IPS DF 6.9 (cell line): ENCODE data around the gene MBP.

Source experiments
- DNase-seq: peaks from one replicate; pipeline ENCODE4 v3.0.0-alpha.2; 2013; ENCODE audit warnings: low read depth, low spot score
- H3K27ac ChIP-seq: one replicate; pipeline ENCODE4 v1.5.1; 2013; ENCODE audit warnings: low read length, control low read depth
- H3K27me3 ChIP-seq: 2 replicates; pipeline ENCODE4 v1.6.1; 2013; ENCODE audit warnings: mild to moderate bottlenecking, low read length; ENCODE audit not compliant: control insufficient read depth, insufficient read depth
- H3K36me3 ChIP-seq: 2 replicates; pipeline ENCODE4 v1.6.1; 2013; ENCODE audit warnings: low read length; ENCODE audit not compliant: control insufficient read depth, insufficient read depth
- H3K4me1 ChIP-seq: 2 replicates; pipeline ENCODE4 v1.6.1; 2013; ENCODE audit warnings: low read length; ENCODE audit not compliant: control insufficient read depth, insufficient read depth
- H3K4me3 ChIP-seq: 2 replicates; pipeline ENCODE4 v1.5.1; 2013; ENCODE audit warnings: mild to moderate bottlenecking, low read length
- H3K9me3 ChIP-seq: 2 replicates; pipeline ENCODE4 v1.6.1; 2013; ENCODE audit warnings: low read length, inconsistent platforms; ENCODE audit not compliant: control insufficient read depth, insufficient read depth
- WGBS: extraction: QIAGEN DNeasy Blood & Tissue Kit; methylation state at CpG from one replicate; pipeline ENCODE4 v1.1.7; 2013; ENCODE audit warnings: mixed read lengths, missing lambda C conversion rate; ENCODE audit not compliant: insufficient read length, insufficient coverage; 5-methylcytosine and 5-hydroxymethylcytosine counted together

Gene MBP

DNA sequence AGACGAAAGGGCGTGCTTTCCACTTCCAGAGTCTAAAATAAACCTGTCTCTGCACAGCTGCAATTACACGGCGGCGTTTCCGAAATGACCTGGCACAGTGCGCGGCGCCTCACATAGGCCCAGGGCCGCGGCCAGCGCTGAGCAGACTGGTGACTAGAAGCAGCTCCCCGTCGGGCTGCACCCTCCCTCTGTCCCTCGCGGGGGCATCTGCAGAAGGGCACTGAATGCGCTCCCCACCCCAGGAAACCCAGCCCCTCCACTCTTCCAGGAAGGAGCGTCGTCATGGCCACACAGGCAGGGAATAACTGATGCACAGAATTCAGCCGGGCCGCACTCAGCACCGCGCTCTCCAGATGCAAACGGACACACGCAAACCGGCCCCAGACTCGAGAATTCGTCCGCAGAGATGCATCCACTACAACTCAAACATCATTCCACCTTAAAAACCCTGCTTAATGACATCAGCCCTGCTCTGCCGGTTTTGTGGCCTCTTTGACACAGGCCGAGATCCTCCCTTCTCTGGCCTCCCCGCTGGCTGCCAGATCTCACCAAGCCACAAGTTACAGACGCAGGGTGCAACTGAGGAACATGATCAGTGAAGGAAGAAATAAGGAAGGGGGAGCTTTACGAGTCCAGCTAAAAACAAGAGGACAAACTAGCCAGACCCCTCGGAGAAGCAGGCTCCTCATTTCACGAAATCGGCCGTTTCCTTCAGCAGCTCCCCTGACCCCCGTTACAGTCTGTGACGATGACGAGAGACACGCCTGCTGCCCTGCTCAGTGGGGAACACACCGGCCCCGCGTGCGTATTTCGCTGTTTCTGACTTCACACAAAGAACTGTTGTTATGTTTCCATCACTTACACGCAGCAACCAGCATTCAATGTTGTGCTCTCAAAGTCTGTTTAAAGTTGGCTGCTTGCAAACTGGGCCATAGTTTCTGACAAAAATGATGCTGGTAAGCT lies 40.2 kb downstream of the MBP start:
- no peak overlapping the region for H3K27ac ChIP-seq
- WGBS, result no CpG with 5 or more reads among the region's 48 CpGs

DNA sequence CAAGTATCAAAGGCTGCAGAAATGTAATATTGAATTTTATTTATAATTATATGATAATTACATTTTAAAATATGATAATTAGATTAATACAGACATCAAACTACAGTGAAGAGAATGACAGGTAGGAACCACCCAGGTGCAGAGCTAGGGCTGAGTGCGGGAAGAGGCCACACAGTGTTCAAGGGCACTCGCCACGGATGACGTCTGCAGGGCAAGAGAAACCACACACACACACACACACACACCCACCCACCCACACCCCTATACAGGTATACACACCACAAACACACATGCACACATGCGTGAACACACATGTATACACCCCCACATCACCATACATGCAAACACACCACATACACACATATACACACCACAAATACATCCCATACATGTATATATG lies 41.2 kb downstream of the MBP start:
- WGBS, result no CpG with 5 or more reads among the region's 5 CpGs
- no peaks in the 10 kb centered on the region for H3K36me3 ChIP-seq
- H3K4me3 ChIP-seq, result no peak overlapping the region
- H3K27ac ChIP-seq, result no peak overlapping the region
- H3K27me3 ChIP-seq, result no peaks in the 10 kb centered on the region
- H3K9me3 ChIP-seq, result no peaks in the 10 kb centered on the region
- DNase-seq, result no peak
- peaks cover 12% of the 10 kb centered on the region for H3K4me1 ChIP-seq

More for the DNA sequence above, 40.2 kb downstream of the MBP start:
- H3K4me3 ChIP-seq, result no peak overlapping the region
- no peaks in the 10 kb centered on the region for H3K36me3 ChIP-seq
- no peaks in the 10 kb centered on the region for H3K27me3 ChIP-seq
- H3K4me1 ChIP-seq, result peaks cover 12% of the 10 kb centered on the region
- no peak for DNase-seq
- no peaks in the 10 kb centered on the region for H3K9me3 ChIP-seq

DNA sequence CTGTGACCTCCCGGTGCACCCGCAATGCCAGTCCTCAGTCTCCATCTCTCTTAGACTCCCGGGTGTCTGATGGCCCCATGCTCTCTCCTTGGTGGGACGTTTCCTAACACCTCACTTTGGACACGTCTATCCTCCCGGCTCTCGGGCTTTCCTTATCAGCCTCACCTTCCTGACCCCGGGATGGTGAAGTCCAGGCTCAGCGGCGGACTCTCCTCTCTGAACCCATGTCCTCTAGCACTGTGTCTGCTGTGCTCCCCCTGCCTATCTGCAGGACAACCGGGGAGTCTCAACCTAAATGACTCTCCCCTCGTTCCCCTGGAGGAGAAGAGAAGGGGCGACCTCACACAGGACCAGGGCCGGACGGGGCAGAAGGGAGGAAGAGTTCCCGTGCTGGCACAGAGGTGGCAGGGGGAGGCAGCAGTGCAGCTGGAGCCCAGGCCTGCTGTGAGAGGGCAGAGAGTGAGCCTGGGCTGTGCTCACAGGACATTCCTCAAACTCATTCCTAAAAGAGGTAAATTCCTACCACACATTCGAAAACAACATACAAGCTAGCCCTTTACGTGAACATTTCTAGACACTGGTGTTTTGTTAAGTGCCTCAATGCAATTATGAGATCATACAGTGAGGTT lies 41.9 kb downstream of the MBP start:
- Histone ChIP-seq H3K4me1 (peaks cover 12% of the 10 kb centered on the region), H3K27ac (no peak overlapping the region), H3K36me3 (no peaks in the 10 kb centered on the region), H3K27me3 (no peaks in the 10 kb centered on the region), H3K9me3 (no peaks in the 10 kb centered on the region), H3K4me3 (no peak overlapping the region)
- no CpG with 5 or more reads among the region's 18 CpGs for WGBS
- no peak for DNase-seq

DNA sequence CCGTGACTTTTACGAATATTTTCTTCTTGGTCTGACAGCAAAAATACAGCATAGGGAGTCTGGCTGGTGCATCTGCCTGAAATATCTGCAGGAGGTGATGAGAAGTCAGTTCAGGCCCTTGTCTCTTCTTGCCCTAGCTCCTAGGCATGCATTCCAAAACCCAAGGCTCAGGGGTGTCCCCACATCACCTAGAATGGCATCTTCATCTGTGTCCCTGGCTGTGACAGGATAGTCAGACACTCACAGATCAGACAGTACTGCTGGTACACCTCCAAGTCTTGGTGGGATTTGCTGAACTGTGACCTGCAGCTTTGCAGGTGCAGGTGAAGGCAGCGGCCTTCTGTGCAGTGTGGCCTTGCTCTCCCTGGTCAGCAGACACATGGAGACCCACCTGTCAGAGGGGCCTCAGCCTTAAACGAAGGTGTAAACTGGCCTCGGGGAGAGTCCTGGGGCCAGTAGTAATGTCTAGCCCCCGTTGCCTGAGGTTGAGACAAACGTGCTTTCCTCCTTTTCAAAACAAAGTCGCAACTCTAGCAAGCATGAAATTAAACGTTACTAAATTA lies 42.8 kb downstream of the MBP start:
- H3K4me1 ChIP-seq, result peaks cover 12% of the 10 kb centered on the region
- no peak overlapping the region for H3K27ac ChIP-seq
- no peaks in the 10 kb centered on the region for H3K9me3 ChIP-seq
- H3K27me3 ChIP-seq, result no peaks in the 10 kb centered on the region
- no peaks in the 10 kb centered on the region for H3K36me3 ChIP-seq
- no peak for DNase-seq
- no CpG with 5 or more reads among the region's 9 CpGs for WGBS
- H3K4me3 ChIP-seq, result no peak overlapping the region

DNA sequence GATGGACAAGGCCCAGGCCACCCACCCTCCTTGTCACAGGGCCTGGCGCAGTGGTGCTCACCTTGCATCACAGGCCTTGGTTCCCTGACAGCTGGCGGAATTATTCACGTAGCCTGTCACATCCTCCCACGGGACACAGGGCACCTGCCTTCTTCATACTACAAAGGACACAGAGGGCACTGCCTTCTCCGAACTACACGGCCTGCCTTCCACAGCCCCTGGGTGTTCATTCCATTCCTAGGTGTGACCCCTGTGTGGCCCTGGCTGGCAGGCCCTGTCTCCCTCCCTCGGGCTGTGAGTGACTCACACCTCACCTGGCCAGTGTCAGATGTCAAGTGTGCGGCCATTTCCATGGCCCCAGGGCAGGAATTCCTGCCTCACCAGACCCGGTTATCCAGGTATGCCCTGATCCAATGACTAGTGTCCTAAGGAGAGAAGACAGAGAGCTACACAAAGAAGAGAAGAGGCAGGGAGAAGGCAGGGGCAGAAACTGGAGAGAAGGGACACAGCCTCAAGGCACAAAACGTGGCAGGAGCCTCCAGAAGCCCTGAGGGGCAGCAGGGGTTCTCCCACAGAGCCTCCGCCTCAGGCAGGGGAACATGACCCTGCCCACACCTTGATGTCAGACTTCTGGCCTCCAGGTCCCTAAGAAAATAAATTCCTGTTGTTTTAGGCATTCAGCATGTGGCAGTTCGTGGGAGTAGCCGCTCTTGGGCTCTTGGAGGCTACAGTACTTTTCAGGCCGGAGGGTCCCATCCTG lies 43.4 kb downstream of the MBP start:
- Histone ChIP-seq H3K4me3 (no peak overlapping the region), H3K27me3 (no peaks in the 10 kb centered on the region), H3K9me3 (no peaks in the 10 kb centered on the region), H3K27ac (no peak overlapping the region), H3K4me1 (peaks cover 12% of the 10 kb centered on the region), H3K36me3 (no peaks in the 10 kb centered on the region)
- DNase-seq, result no peak
- whole genome bisulfite sequencing, result no CpG with 5 or more reads among the region's 14 CpGs

DNA sequence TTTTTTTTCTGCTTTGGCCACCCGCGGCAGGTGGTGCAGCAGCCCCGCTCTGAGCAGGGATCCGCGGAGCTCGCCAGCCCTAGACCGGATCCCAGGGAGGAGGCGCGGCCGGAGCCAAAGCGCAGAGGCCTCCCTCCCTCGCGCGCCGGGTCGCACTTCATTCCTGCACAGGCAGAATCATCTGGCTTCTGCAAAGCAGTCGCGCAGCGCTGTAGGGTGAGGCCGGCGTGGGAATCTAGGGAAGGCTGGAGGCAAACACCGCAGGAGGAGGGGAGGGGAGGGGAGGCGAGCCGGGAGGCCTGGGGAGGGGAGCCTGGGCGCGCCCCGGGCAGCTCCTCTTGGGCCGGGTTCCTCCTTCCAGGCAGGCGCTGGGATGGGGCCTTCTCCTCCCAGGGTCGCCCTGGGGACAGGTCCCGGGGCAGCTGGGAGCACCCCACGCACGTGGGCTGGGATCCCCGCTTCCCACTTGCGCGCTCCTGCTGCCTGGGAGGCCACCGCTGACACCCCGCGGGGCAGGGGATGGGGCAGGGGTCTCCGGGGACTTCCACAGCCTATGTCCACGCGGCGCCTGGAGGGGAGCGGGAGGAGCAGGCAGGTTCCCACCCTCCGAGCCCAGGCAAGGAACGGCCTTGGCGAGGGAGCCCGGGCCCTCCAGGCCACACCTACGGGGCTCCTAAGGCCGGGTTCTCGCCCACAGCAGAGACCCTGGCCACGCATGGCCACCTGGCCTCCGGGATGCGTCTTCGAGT lies 45.0 kb downstream of the MBP start:
- H3K36me3 ChIP-seq, result no peaks in the 10 kb centered on the region
- no peak overlapping the region for H3K27ac ChIP-seq
- H3K27me3 ChIP-seq, result no peaks in the 10 kb centered on the region
- whole genome bisulfite sequencing, result no CpG with 5 or more reads among the region's 55 CpGs
- peak overlapping the region; percentile 25; the same call in 1 of the 2 replicates for H3K4me3 ChIP-seq
- peaks cover 12% of the 10 kb centered on the region for H3K4me1 ChIP-seq
- no peak for DNase-seq
- no peaks in the 10 kb centered on the region for H3K9me3 ChIP-seq

DNA sequence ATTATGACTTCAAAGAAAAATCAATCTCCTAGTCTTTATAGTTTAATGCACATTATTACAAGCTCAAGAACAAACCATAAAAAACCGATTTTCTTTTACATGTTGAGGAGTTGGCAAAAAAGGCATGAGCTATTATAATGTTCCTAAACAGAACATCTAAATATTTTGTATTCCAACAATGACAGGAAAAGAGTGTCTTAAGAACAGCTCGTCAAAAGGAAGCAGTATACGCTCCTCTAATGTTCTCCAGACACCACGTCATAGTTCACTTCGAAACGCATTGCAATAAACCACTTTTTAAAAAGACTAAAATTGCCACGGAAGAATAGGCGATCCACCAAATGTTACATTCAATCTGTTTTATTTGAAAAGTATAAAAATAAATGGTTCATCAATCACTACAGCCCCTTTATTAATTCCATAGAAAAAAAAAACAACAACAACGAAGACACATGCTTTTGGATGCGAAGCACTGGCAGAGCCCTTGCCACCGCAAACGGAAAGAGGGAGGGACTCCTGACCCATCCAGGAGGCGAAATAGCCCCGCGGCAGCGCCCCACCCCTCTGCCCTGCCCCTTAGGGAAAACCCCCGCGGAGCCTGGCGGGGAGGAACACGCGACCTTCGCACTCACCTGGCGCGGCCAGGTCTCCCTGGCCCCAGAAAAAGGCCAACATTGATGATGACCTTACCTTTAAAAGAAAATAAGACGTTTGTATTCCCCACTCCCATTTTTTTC lies 45.8 kb downstream of the MBP start:
- no CpG with 5 or more reads among the region's 25 CpGs for WGBS
- no peaks in the 10 kb centered on the region for H3K36me3 ChIP-seq
- H3K27ac ChIP-seq, result no peak overlapping the region
- no peak for DNase-seq
- no peaks in the 10 kb centered on the region for H3K9me3 ChIP-seq
- H3K4me1 ChIP-seq, result peaks cover 12% of the 10 kb centered on the region
- H3K4me3 ChIP-seq, result peak overlapping the region; percentile 25; the same call in 1 of the 2 replicates
- no peaks in the 10 kb centered on the region for H3K27me3 ChIP-seq

DNA sequence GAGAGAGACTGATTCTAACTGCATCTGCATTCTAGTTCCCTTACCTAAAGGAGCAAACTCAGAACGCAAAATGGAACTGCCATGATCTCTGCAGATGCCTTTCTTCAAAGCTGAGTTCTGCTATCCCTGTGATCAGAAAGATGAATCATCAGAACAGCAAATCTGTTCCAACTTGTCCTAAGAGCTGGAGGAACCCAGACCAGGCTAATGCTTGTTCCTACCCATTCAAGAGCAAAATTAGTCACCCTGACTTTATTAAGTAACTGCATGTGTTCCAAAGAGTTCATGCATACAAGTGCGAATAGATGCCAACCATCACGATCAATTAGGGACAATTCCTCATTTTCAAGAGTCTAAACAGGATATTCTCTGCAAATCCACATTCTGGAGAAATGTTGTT lies 46.5 kb downstream of the MBP start:
- Histone ChIP-seq H3K9me3 (no peaks in the 10 kb centered on the region), H3K27me3 (no peaks in the 10 kb centered on the region), H3K27ac (no peak overlapping the region), H3K36me3 (no peaks in the 10 kb centered on the region), H3K4me1 (peaks cover 12% of the 10 kb centered on the region), H3K4me3 (no peak overlapping the region)
- no peak for DNase-seq
- WGBS, result no CpG with 5 or more reads among the region's 3 CpGs

DNA sequence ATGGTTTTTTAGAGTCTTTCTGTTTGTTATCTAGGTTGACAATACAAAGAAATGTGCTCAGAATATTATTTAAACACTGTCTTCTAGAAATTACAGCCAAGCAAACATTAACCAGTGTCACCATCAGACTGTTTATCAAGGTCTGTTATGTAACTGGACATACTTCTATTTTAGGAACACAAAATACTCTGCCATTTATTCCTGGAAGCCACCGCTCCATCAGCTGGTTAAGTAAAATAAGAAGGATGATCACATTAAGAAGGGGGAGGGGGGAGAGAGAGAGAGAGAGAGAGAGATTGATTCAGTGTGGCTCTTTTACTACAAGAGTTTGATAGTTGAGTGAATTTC lies 47.9 kb downstream of the MBP start:
- Histone ChIP-seq H3K4me1 (peaks cover 7% of the 10 kb centered on the region), H3K36me3 (no peaks in the 10 kb centered on the region), H3K27me3 (no peaks in the 10 kb centered on the region), H3K9me3 (no peaks in the 10 kb centered on the region), H3K27ac (no peak overlapping the region), H3K4me3 (no peak overlapping the region)
- WGBS, result no CpG with 5 or more reads among the region's 1 CpG
- no peak for DNase-seq
